Keratinocyte (primary cell): ENCODE data around the gene LPIN1.

Experiments used
- EZH2 ChIP-seq: IDR thresholded peaks from one replicate; pipeline ENCODE4 v1.6.1; 2012; ENCODE audit warnings: inconsistent platforms, mild to moderate bottlenecking, low read length, moderate library complexity
- TF ChIP-seq, protein P1 (sequence below), 3 experiments: IDR thresholded peaks in 1 of 3; conservative IDR thresholded peaks in 1 of 3; optimal IDR thresholded peaks in 1 of 3; 2 replicates in 2 of 3; 3 replicates in 1 of 3; pipeline versions ENCODE3 to v1.5.1; 2011; ENCODE audit warnings: low read length in 3 of 3, mild to moderate bottlenecking in 3 of 3, moderate library complexity in 2 of 3, control low read depth in 1 of 3, inconsistent platforms in 1 of 3; ENCODE audit not compliant: insufficient read depth in 2 of 3; ENCODE audit errors: extremely low read depth in 1 of 3

DNA sequence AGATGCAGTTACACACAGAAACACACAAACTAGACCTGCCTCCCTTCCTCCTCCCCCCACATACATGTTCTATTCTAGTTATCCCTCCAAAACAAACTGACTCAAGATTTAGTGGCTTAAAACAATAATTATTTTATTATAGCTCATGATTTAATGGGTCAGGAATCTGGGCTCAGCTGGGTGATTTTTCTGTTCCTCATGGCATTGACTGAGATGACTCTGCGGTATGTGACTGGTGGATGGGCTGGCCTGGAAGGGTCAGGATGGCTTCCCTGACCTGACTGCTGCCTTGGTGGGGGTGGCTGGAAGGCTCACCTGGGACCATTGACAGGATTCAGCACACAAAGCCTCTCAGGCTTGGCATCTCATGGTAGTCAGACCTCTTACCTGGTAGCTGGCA is 42.7 kb upstream of the LPIN1 start:
- TF ChIP-seq, protein P1, sequence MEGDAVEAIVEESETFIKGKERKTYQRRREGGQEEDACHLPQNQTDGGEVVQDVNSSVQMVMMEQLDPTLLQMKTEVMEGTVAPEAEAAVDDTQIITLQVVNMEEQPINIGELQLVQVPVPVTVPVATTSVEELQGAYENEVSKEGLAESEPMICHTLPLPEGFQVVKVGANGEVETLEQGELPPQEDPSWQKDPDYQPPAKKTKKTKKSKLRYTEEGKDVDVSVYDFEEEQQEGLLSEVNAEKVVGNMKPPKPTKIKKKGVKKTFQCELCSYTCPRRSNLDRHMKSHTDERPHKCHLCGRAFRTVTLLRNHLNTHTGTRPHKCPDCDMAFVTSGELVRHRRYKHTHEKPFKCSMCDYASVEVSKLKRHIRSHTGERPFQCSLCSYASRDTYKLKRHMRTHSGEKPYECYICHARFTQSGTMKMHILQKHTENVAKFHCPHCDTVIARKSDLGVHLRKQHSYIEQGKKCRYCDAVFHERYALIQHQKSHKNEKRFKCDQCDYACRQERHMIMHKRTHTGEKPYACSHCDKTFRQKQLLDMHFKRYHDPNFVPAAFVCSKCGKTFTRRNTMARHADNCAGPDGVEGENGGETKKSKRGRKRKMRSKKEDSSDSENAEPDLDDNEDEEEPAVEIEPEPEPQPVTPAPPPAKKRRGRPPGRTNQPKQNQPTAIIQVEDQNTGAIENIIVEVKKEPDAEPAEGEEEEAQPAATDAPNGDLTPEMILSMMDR (optimal IDR thresholded peaks at IDR 0.05 in 1 of 3, IDR thresholded peaks at IDR 0.05 in 1 of 3, conservative IDR thresholded peaks at IDR 0.05 in 1 of 3; ENCODE audit: extremely low read depth in 1 of 3, insufficient read depth in 2 of 3, low read length in 3 of 3) = no peak
- TF ChIP-seq EZH2 = no peak
